Activated gamma-delta T cell treated with Interleukin-2 at 50 U/mL for 16 hours (primary cell): ENCODE results near the gene SLC10A4.
"Not testable (repeated sequence)": the region's sequence is repeated elsewhere in the genome, so short reads cannot be mapped to it uniquely, and the experiment has no call there.

Experiments used
- DNase-seq: peaks from one replicate; pipeline ENCODE4 v3.0.0-alpha.2; 2020

The SLC10A4 gene

GRCh38 chr4:48483006-48483776, at the start of gene SLC10A4:
Gene SLC10A4 (plus strand): TSS chr4:48483343. CDS start chr4:48483562, 219 bp downstream.
- DNase-seq, result peak; percentile 3

GRCh38 chr4:48436318-48436717, 46.8 kb upstream of the SLC10A4 start:
- DNase-seq, result no peak

GRCh38 chr4:48439988-48440387, 43.2 kb upstream of the SLC10A4 start:
- DNase-seq, result no peak

- DNase-seq, result not testable (repeated sequence)
These were observed 42.2 kb upstream of the SLC10A4 start for GRCh38 chr4:48440914-48441313.

GRCh38 chr4:48445704-48446103, 37.4 kb upstream of the SLC10A4 start:
- DNase-seq, result no peak

- DNase-seq, result no peak
These were observed 36.5 kb upstream of the SLC10A4 start for GRCh38 chr4:48446642-48447041.

- DNase-seq, result no peak
These were observed 34.0 kb upstream of the SLC10A4 start for GRCh38 chr4:48449151-48449550.

GRCh38 chr4:48450740-48451139, 32.4 kb upstream of the SLC10A4 start:
- DNase-seq, result no peak

GRCh38 chr4:48451656-48452055, 31.5 kb upstream of the SLC10A4 start:
- not testable (repeated sequence) for DNase-seq

GRCh38 chr4:48454591-48454990, 28.6 kb upstream of the SLC10A4 start:
- no peak for DNase-seq

GRCh38 chr4:48461000-48461399, 22.1 kb upstream of the SLC10A4 start:
- no peak for DNase-seq

- no peak for DNase-seq
These were observed 20.8 kb upstream of the SLC10A4 start for GRCh38 chr4:48462363-48462762.

- no peak for DNase-seq
These were observed 15.7 kb upstream of the SLC10A4 start for GRCh38 chr4:48467442-48467841.

GRCh38 chr4:48467891-48468290, 15.3 kb upstream of the SLC10A4 start:
- no peak for DNase-seq

- DNase-seq, result no peak
These were observed 13.0 kb upstream of the SLC10A4 start for GRCh38 chr4:48470137-48470536.

- no peak for DNase-seq
These were observed 12.6 kb upstream of the SLC10A4 start for GRCh38 chr4:48470570-48470969.

- DNase-seq, result no peak
These were observed 10.3 kb upstream of the SLC10A4 start for GRCh38 chr4:48472794-48473193.

- no peak for DNase-seq
These were observed 7.4 kb upstream of the SLC10A4 start for GRCh38 chr4:48475770-48476169.

GRCh38 chr4:48478273-48478672, 4.9 kb upstream of the SLC10A4 start:
- DNase-seq, result no peak

GRCh38 chr4:48481581-48481980, 1.6 kb upstream of the SLC10A4 start:
- no peak for DNase-seq

GRCh38 chr4:48483777-48484493, 792 bp downstream of the SLC10A4 start:
- no peak for DNase-seq

- no peak for DNase-seq
These were observed 1.5 kb downstream of the SLC10A4 start for GRCh38 chr4:48484494-48485168.

- no peak for DNase-seq
These were observed 6.5 kb downstream of the SLC10A4 start for GRCh38 chr4:48489683-48490011.
